ENCODE measurements around the gene TESK2.
A peak's percentile ranks its signal among the peaks of the same experiment; 100 is the strongest.
"Not testable (repeated sequence)": the region's sequence is repeated elsewhere in the genome, so short reads cannot be mapped to it uniquely, and the experiment has no call there.

Gene TESK2

GRCh38 chr1:45373573-45373972 lies 117.4 kb downstream of the TESK2 start:
- ATAC-seq, result no peak

GRCh38 chr1:45370575-45370974 lies 120.4 kb downstream of the TESK2 start:
- no peak for ATAC-seq

DNA sequence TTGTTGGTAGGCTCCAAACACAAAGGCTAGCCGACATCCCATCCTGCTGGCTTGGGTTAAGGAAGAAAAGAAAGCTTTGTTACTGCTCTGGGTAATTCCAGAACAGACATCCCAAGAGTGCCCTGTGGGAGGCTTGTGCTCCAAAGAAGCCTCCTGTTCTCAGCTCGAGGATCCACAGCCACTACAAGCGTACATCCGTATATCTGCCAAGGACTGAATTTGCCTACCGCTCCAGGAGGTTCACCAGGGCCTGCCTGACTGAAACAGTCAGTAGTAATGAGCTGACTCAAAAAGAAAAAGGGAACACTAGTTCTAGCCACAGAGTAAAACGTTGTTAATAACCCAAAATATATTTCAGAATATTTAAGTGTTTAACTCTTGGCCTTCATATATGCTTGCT lies 125.9 kb downstream of the TESK2 start:
- no peak for ATAC-seq

- ATAC-seq, result no peak
Observed at GRCh38 chr1:45364294-45364693, 126.7 kb downstream of the TESK2 start.

GRCh38 chr1:45360981-45361380 lies 130.0 kb downstream of the TESK2 start:
- not testable (repeated sequence) for ATAC-seq

GRCh38 chr1:45359882-45360513 lies 131.0 kb downstream of the TESK2 start:
- ATAC-seq, result peak in 1 of 2 donors; percentile 65

- ATAC-seq, result no peak
Observed at GRCh38 chr1:45356186-45356585, 134.8 kb downstream of the TESK2 start.

- no peak for ATAC-seq
Observed at GRCh38 chr1:45355683-45356082, 135.3 kb downstream of the TESK2 start.

- no peak for ATAC-seq
Observed at GRCh38 chr1:45354838-45355237, 136.1 kb downstream of the TESK2 start.

DNA sequence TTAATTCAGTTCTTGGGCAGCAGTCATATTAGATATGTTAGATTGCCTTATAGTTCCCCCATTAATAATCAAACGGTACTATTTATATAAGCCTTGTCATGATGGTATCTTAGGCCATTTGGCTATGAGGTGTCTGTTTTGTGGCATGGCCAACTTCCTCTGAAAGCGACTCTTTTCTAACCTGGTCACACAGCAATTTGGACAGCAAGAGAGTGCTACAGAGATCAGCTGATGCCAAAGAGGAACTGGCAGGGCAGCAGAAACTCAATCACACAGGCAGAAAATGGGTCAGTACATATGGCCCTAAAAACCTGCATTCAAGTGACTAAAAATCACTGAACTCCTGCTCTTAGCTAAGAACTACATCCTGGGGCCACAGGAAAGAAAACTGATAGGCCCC lies 137.3 kb downstream of the TESK2 start:
- ATAC-seq, result no peak

- ATAC-seq, result no peak
Observed at GRCh38 chr1:45351508-45351907, 139.5 kb downstream of the TESK2 start.

DNA sequence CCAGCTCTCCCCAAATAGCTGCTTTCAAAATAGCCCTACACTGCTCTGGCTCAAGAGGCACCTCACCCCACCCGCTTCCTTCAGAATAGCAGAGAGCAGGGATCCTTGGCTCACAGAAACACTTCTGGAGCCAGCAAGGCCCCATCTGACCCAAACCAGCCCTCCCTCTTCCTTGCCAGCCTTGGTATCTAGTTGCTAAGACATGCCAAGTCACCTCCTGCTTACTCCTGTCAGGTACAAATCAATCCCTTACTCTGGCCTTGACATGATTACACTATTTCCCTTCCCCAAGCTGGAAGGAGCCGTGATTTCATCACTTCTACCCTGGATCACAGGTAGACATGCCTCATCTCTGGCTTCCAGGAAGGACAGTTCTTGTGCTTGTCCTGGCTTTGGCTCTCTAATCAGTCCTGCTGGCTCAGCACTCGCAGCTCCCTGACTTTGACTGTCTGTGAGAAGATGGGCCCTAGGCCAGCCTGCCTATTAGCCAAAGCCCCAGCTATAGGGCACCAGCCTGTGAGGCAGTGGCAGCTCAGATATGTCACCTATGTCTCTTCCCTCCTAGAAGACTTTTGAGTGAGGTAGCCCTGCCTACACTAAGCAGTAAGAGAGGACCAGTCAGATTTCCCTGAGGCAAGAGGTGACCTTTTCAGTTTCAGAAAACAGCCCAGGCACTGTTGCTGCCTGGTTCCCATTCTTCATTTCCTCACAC lies 141.8 kb downstream of the TESK2 start:
- ATAC-seq, result no peak

DNA sequence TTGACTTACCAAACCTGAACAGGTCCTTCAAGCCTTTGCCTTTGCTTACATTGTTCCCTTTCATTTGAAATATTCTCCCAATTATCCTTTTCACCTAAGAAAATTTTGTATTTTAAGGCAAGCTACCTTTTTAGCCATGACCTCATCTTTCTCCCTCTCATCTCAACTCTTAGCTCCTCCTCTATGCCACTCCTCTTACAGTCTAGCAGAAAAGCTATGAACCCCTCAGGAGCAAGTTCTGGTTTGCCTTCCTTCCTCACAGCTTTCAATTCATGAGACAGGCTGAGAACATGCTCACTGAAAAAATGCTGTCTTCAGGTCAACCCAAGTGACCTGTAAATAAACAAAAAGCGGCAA lies 142.4 kb downstream of the TESK2 start:
- no peak for ATAC-seq

DNA sequence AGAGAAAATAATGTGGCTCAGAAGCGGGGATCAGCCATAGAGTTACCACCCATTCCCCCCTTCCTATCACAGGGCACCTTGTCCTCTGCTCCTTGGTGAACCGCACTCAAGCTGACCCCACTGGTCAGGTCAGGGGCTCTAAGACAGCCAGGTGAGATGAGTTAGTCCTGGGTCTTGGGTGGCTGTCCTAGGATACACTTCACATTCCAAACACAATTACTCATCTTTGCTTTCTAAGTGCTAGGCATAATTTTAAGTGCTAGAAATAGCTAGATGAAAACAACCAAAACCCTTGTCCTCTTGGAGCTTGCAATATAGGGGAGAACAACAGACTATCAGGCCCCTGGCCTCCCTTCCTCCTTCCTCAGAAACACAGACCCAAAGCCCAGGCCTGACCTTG lies 142.9 kb downstream of the TESK2 start:
- no peak for ATAC-seq

GRCh38 chr1:45346473-45346872 lies 144.5 kb downstream of the TESK2 start:
- ATAC-seq, result no peak

- ATAC-seq, result no peak
Observed at GRCh38 chr1:45345014-45345413, 145.9 kb downstream of the TESK2 start.

GRCh38 chr1:45344499-45344898 lies 146.5 kb downstream of the TESK2 start:
- ATAC-seq, result no peak

DNA sequence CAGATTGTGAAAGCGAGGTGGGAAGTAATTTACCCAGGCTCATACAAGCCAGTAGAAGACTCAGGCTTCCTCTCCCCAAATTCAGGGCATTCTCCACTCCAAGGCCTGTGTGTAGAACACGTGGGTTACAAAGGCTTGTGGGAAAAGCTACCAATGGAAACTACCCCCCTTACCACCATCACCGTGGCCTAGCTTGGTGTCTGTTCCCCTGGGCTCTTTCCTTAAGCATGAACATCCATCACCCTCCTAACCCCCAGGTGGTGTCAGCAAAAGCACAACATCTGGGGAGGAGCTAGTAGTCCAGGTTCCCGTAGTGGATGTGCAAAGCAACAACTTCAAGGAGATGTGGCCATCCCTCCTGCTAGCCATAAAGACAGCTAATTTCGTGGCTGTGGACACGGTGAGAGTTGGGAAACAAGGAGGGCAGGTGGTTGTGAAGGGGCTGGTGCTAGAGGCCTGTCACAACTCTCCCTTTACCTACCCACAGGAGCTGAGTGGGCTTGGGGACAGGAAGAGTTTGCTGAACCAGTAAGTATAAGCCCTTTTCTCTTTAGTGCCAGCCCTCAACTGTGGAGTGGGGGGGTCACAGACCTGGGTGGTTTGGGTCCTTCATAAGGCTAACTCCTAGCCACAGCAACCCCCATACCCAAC lies 150.0 kb downstream of the TESK2 start:
- ATAC-seq, result no peak

DNA sequence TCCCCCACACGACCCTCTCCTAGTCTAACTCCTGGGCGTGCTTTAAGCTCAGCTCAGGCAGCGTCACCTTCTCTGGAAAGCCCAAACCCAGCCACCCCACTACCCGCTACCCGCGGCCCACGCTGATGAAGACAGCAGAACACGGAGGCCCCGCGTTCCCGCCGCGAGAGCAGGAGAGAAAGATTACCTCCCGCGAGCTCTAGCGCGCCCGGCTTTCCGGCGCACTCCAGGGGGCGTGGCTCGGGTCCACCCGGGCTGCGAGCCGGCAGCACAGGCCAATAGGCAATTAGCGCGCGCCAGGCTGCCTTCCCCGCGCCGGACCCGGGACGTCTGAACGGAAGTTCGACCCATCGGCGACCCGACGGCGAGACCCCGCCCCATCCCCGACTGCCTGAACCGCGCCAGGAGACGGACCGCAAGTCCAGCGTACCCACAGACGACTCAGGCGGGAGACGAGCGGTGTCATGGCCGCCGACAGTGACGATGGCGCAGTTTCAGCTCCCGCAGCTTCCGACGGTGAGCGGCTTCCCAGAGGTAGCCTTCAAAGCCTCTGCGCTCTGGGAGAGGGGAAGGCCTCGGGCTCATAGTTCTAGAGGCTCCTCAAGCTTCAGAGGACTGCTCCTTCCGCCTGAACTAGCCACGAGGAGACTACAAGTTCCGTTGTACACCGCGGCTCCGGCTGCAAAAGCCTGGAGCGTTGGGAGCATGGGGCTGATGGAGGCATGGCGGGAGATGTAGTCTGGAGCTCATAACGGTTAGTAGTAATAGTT lies 151.0 kb downstream of the TESK2 start, which contains the start of the genes MUTYH and TOE1:
Gene MUTYH, minus strand, starts transcription at position 652 of the 770 bp plus-strand sequence. CDS start 5,935 bp downstream, outside the sequence.
Gene TOE1, plus strand, starts transcription at position 382 of the 770 bp plus-strand sequence. Its CDS starts 83 bp downstream, at position 465.
- peak; percentile 86 to 87 for ATAC-seq

DNA sequence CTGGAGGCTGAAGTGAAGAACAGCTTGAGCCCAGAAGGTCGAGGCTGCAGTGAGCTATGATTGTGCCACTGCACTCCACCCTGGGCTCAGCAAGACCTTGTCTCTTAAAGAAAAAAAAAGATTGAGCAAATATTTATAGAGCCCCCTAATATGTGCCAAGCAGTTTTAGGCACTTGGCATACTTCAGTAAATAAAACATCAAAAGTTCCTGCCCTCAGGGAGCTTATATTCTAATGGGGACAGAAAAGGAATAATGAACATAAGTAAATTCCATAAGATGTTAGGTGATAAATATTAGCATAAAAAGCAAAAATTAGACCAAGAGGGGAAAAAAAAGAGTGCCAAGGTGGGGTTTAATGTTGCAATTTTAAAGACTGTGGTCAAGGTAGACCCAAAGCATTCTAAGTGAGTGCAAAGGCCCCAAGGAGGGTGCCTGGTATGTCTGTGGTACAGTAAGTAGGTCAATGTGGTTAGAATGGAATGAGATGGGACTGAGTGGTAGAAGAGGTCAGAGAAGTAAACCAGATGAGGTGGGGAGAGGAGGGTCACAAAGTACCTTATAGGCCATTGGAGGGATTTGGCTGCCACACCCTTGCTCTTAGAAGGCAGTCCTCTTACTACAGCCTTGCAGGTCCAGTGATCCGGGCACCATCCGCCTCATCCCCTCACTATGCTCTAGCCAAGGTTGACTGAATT lies 153.2 kb downstream of the TESK2 start:
- ATAC-seq, result no peak

DNA sequence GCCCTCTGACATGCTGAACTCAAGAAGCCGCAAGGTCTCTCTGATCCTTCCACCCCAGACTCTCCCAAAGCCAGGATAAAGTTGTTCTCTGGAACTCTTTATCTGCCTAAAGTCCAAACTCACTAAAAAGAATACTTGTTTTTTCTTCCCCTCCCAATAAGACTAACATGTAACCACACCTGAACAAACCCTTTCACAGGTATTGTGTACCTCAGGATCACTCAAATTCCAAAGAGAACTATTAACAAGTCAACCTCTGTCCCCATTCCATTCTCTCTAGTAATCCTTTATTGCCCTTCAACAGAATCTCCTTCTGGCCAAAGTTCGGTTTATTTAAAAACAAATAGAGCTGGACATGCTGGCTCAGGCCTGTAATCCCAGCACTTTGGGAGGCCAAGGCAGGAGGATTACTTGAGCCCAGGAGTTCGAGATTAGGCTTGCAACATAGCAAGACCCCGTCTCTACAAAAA lies 155.1 kb downstream of the TESK2 start:
- ATAC-seq, result no peak

Measured in activated CD4-positive, CD25-positive, alpha-beta regulatory T cell treated with anti-CD3 and anti-CD28 coated beads, Interleukin-2, amount 50 U/mL, for 24 hours (primary cell).